AG09319 (cell line): ENCODE data around the gene ANKRD55.

Experiments used
- DNase-seq: peaks from one replicate; pipeline ENCODE4 v3.0.0-alpha.2; 2010; ENCODE audit warnings: low read depth; ENCODE audit errors: extremely low read depth
- TF ChIP-seq, protein P1 (sequence below): IDR thresholded peaks from 2 replicates; pipeline ENCODE4 v1.5.1; 2011; ENCODE audit warnings: low read depth, mild to moderate bottlenecking, inconsistent platforms, low read length, moderate library complexity

ANKRD55 gene

DNA sequence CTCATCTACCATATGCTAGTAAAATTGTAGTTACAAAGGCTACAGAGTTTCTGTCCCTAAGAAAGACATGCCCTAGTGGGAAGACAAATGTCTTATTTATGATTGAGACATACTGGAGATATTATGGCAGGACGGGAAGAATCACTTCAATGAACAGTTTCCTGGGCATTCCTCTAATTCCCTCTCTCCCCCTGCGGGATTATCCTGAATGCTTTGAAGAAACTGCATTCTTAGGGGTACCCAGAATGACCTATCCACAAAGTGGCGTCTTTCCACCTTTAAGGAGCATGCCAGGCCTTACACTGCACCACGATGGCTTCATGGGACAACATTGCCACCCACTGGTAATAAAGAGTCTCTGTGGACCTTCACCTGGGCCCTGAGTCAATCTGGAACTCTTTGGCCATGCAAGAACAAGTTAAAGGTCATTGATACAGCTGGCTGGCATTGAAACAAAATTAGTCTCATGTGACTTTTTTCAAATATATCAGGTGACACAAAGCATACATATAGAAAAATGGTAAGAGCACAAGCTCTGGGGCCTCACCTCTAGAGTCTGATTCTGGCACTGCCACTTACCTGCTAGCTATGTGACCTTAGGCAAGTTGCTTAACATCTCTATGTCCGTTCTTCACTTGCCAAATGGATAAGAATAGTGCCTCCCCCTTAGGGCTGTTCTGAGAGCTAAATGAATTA lies 32.0 kb downstream of the ANKRD55 start:
- TF ChIP-seq, protein P1, sequence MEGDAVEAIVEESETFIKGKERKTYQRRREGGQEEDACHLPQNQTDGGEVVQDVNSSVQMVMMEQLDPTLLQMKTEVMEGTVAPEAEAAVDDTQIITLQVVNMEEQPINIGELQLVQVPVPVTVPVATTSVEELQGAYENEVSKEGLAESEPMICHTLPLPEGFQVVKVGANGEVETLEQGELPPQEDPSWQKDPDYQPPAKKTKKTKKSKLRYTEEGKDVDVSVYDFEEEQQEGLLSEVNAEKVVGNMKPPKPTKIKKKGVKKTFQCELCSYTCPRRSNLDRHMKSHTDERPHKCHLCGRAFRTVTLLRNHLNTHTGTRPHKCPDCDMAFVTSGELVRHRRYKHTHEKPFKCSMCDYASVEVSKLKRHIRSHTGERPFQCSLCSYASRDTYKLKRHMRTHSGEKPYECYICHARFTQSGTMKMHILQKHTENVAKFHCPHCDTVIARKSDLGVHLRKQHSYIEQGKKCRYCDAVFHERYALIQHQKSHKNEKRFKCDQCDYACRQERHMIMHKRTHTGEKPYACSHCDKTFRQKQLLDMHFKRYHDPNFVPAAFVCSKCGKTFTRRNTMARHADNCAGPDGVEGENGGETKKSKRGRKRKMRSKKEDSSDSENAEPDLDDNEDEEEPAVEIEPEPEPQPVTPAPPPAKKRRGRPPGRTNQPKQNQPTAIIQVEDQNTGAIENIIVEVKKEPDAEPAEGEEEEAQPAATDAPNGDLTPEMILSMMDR, result peak; percentile 68
- peak; percentile 36 for DNase-seq

DNA sequence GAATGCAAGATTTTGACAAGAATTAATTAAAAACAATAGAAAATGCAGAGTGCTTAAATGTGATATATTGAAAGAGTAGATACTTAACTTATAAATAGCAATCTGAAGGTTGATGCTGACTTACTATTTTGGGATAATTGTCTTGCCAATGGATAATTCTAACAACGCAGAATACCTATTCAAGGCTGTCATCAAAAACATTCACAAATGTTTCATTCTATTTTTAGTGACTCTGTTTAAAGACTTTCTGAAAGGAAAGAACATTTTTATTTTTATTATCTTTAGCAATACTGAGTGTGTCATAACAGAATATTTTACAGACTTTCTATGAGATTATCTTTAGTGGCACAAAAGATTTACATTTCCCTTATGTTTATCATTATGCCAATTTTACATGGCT lies 38.1 kb downstream of the ANKRD55 start:
- DNase-seq, result no peak
- TF ChIP-seq, protein P1, result no peak

DNA sequence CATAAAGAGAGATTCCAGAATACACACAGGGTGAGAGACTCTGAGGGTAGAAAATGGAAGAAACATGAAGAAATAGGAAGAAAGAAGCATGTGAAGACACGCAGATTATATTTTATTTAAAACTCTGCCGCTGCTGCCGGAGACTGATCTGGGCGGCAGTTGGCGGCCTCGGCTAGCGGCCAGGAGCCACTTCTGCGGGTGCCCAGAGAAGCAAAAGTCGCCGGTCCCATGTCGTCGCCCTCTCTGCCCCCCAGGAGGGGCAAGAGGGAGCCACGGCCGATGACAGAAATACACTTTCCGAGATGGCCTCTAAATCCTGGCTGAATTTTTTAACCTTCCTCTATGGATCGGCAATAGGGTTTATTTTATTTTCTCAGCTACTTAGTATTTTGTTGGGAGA lies 40.9 kb downstream of the ANKRD55 start:
- DNase-seq, result no peak
- TF ChIP-seq, protein P1, result no peak

DNA sequence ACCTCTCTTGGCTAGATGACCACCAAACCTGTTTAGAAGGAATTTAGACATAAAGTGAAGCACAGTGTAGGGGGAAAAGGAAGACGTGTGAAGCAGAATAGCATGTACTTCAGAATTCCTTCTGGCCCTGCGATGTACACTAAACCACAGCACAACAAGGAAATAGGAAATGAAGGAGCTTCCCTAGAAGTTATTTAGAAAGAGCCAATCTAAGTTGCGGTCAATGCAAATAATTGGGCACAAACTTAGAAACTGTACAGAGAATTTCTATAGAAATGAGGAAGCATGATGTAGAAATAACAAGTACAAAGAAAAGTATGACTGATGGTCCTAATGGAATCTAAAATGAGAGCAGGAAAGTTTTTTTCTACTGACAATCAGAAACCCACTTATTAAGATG lies 41.5 kb downstream of the ANKRD55 start:
- DNase-seq, result no peak
- TF ChIP-seq, protein P1, result no peak

DNA sequence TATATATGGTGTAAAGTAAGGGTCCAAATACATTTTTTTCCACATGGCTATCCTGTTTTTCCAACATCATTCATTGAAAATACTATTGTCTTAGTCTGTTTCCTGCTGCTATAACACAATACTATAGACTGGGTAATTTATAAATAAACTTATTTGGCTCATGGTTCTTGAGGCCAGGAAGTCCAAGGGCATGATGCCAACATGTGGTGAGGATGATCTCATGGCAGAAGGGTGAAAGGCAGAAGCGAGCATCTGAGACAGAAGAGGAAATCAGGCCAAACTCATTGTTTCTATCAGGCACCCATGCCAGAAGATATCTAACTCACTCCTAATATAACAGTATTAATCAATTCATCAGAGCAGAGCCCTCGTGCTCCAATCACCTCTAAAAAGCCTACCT lies 42.6 kb downstream of the ANKRD55 start:
- no peak for DNase-seq
- TF ChIP-seq, protein P1, result no peak

DNA sequence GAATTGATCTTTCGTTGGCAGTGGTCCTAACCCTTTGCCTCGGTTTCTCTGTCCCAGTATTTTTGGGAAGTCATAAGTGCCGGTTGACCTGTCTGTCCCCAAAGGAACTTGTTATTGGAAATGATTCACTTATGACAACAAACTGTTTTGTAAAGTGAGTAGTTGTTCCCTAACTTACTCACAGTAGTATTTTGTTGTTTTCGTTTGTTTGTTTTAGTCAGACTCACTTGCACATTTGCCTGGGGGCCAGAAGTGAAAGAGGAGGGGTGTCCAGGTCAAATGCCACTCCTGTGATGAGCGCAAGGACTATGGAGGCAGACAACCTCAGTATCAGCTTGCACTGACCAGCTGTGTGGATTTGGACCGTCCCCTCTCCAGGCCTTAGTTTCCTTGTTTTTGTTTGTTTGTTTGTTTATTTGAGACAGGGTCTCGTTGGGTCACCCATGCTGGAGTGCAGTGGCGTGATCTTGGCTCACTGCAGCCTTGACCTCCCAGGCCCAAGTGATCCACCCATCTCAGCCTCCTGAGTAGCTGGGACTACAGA lies 47.3 kb downstream of the ANKRD55 start:
- DNase-seq, result no peak
- TF ChIP-seq, protein P1, result no peak

DNA sequence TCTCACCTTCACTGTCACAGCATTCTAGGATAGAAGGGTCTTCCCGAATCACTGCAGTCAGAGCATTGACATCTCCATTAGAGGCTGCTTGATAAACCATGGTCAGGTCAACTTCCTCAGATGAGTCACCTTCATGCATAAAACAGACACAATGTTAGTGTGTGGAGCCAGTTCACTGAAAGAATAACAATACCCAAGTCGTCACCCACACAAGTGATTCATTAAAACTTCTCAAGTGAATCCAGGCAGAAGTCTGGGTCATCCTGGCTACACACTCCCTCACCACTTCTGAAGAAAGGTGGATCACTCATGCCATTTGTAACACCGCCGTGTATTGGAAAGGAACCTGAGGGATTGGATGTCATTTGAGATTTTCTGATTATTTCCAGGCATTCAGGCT lies 49.6 kb downstream of the ANKRD55 start:
- TF ChIP-seq, protein P1, result no peak
- peak; percentile 59 for DNase-seq
